ENCODE measurements around the gene ARID5B. TPM values are rescaled to one million over a fixed set of nuclear protein-coding genes. Genes with fewer than 3 reads are reported as not detected.

Gene ARID5B
- total RNA-seq, 1 donor from 2014 or later, result 22.8 TPM

DNA sequence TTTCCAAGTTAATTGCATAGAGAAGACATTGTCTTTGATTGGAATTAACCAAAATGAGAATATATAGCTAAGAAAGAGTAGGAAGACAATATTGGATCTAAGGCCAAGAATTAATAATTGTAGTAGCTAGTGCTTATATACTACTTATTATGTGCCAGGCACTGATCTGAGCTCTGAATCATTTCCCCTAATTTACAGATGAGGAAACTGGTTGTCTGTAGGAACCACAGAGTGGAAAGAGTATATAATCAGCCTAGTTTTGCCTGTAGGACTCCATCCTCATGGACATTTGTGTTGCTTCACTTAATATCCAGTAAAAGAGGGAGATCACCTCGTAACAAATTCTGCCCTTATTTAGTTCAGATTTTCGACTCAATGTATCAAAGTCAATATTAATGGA, 127.9 kb downstream of the ARID5B start:
- no peak overlapping the region for H3K4me3 ChIP-seq (ENCODE audit: low read depth, low read length)
- TF ChIP-seq, protein P1, sequence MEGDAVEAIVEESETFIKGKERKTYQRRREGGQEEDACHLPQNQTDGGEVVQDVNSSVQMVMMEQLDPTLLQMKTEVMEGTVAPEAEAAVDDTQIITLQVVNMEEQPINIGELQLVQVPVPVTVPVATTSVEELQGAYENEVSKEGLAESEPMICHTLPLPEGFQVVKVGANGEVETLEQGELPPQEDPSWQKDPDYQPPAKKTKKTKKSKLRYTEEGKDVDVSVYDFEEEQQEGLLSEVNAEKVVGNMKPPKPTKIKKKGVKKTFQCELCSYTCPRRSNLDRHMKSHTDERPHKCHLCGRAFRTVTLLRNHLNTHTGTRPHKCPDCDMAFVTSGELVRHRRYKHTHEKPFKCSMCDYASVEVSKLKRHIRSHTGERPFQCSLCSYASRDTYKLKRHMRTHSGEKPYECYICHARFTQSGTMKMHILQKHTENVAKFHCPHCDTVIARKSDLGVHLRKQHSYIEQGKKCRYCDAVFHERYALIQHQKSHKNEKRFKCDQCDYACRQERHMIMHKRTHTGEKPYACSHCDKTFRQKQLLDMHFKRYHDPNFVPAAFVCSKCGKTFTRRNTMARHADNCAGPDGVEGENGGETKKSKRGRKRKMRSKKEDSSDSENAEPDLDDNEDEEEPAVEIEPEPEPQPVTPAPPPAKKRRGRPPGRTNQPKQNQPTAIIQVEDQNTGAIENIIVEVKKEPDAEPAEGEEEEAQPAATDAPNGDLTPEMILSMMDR (conservative IDR thresholded peaks at IDR 0.05; ENCODE audit: low read depth, low read length), result no peak
- DNase-seq (ENCODE audit: low read depth), result no peak

DNA sequence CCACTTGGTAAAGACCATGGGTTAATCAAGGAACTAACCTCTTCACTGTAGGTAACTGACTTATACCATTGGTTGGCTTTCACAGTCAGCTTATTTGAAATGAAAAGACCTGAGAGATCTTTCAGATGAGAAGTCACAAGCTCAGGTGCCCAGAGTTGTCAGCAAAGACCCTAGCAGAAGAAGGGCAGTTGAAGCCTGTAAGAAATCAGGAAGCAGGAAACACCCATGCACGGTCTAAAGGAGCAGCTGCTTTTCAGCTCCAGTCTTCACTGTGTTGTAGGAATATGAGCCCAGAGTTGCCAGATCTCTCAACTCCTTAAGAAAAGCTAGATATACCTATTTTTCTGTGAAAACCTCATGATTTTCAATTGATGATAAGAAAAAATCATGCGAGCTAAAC, 130.0 kb downstream of the ARID5B start:
- TF ChIP-seq, protein P1 (conservative IDR thresholded peaks at IDR 0.05; ENCODE audit: low read depth, low read length), result no peak
- H3K4me3 ChIP-seq (ENCODE audit: low read depth, low read length), result no peak overlapping the region
- DNase-seq (ENCODE audit: low read depth), result no peak

DNA sequence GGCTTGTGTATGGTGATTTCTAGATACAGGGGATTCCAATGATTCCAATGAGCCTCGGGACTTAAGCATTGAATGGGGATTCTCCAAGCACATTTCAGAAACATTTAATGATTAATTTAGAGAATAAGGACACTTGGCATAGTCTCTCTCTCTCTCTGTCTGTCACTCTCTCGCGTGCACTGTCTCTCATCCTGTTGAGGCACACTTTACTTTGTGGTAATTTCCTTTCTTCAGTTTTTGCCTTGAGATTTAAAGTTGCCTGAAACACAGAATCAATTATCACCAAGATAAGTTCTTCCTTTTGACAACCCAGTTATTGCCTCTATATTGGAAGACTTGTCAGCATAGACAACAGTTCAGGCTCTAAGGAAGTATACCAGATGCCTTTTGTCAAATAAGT, 131.6 kb downstream of the ARID5B start:
- no peak overlapping the region for H3K4me3 ChIP-seq (ENCODE audit: low read depth, low read length)
- TF ChIP-seq, protein P1 (conservative IDR thresholded peaks at IDR 0.05; ENCODE audit: low read depth, low read length), result no peak

DNA sequence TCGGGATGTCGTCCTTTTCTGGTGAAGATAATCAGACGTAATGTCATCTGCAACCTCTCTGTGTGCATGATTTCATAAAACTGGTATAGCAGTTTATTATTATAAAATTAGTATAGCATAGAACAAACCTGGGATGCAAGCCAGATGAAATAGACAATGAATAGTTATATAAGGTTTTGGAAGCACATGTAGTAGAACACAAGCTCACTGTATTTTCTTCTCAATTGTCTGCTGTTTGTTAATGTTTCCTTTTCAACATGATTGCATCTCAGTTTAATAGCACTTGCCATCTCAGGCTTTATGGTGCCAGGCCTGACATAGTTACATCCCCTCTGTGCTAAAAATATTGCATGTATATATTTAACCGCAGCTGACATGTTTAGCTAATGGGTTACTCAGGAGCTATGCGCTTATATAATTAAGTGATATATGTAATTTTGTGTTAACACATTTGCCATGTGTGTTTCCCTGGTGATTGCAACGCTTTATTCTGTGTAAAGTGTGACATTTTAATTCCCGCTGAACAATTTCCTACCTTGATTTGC, 132.7 kb downstream of the ARID5B start:
- DNase-seq (ENCODE audit: low read depth), result no peak
- H3K4me3 ChIP-seq (ENCODE audit: low read depth, low read length), result no peak overlapping the region
- TF ChIP-seq, protein P1 (conservative IDR thresholded peaks at IDR 0.05; ENCODE audit: low read depth, low read length), result no peak

More for the DNA sequence above, 131.6 kb downstream of the ARID5B start:
- no peak for DNase-seq (ENCODE audit: low read depth)

DNA sequence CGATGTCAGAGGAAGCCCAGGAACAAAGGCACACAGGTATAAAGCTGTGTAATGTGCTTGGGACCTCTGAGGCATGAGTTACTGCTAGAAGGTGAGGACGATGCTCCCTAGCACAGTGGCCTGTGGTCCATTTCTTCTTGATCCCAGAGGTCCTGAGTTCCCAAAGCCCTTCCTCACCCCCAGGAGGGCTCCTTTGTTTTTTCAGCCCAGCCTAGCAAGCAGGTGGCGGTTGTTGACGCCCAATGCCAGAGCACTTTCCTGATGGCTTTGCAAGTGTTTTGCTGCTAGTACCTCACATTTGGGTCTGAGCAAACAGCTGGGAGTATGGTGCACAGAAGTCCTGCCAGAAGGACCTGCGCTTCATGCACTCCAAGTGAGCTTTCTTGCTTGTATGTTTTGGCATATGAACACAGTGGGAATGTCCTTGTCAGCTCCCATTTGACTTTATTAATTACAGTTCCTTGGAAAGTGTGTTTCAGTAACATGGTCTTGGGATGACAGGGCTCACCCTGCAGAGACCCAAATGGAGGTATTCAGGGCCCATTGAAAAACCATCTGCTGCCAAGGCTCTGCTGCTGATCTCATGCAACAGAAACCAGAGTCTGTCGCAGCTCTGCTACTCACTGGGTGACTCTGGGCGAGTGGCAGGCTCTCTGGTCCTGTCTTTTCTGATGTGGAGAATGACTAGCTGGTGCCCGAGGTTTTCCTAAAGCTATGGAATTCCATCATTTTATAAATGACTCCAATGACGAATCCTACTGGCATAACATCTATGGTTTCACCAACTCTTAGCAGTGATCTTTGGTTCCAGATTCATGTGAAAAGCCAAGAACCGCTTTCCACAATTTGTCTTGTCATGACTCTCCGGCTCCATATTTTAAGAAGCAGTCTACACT, 134.9 kb downstream of the ARID5B start:
- no peak for DNase-seq (ENCODE audit: low read depth)
- no peak overlapping the region for H3K4me3 ChIP-seq (ENCODE audit: low read depth, low read length)
- TF ChIP-seq, protein P1 (conservative IDR thresholded peaks at IDR 0.05; ENCODE audit: low read depth, low read length), result no peak

DNA sequence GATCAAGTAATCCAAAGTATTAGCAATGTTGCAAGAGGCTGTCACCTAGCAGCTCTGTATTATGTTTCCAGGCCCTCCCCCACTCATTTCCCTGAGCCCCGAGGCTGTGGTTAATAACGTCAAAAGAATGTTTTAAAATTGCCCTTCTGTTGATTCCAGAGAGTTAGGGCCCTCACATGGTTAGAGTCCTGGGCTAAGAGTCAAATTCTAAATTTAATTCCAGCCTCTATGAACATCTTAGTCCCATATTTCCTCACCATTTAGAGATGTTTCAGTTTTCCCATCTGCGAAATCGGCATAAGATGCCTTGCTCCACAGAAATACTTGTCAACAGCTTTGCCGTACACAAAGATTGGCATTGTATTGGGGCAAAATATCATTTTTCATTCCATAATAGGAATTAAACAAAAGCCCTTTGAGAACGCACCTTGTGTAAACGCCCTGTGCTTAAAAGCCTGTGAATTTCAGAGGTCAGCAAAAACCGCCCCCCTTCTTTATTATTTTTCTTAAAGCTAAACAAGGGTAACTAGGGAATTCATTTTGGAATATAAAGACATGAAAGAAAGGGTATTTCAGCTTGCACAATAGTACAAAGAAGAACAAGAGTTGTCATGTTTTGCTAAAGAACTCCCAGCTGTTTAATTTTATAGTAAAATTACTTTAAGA, 135.8 kb downstream of the ARID5B start:
- H3K4me3 ChIP-seq (ENCODE audit: low read depth, low read length), result no peak overlapping the region

More for the DNA sequence above, 135.8 kb downstream of the ARID5B start:
- TF ChIP-seq, protein P1 (conservative IDR thresholded peaks at IDR 0.05; ENCODE audit: low read depth, low read length), result no peak
- DNase-seq (ENCODE audit: low read depth), result no peak
